GM23338 (cell line): Measurements from ENCODE around the gene SF3B2. TPM values are rescaled to one million over a fixed set of nuclear protein-coding genes. Genes with fewer than 3 reads are reported as not detected.

Source experiments
- ATAC-seq: fragments of 200-7000 bp; cut with Tn5 transposase; 3 replicates; pipeline ENCODE4 v1.9.1; 2020
- DNase-seq: peaks from one replicate; pipeline ENCODE4 v3.0.0-alpha.2; 2015; ENCODE audit warnings: low spot score
- H2AFZ ChIP-seq: fragments of 200-600 bp; sonication (generic); 2 replicates; pipeline ENCODE4 v1.8.0; 2016; ENCODE audit warnings: antibody characterized with exemption, mild to moderate bottlenecking, moderate library complexity
- H3F3A ChIP-seq: fragments of 200-600 bp; sonication (generic); replicated peaks from 2 replicates; pipeline ENCODE4 v1.8.0; 2017; ENCODE audit warnings: antibody characterized with exemption, mixed run types, low read depth
- H3K27ac ChIP-seq: fragments of 200-600 bp; sonication (generic); 2 replicates; pipeline ENCODE4 v1.6.1; 2016; ENCODE audit warnings: low read depth
- H3K27me3 ChIP-seq: fragments of 200-600 bp; sonication (generic); 2 replicates; pipeline ENCODE4 v1.8.0; 2016; ENCODE audit warnings: mild to moderate bottlenecking, mixed run types, moderate library complexity; ENCODE audit not compliant: insufficient read depth
- H3K36me3 ChIP-seq: fragments of 200-600 bp; sonication (generic); 2 replicates; pipeline ENCODE4 v1.8.0; 2016; ENCODE audit warnings: mild to moderate bottlenecking; ENCODE audit not compliant: insufficient read depth
- H3K4me1 ChIP-seq: fragments of 200-600 bp; sonication (generic); 2 replicates; pipeline ENCODE4 v1.8.0; 2016; ENCODE audit warnings: mild to moderate bottlenecking, moderate library complexity; ENCODE audit not compliant: insufficient read depth
- H3K4me2 ChIP-seq: fragments of 200-600 bp; sonication (generic); 2 replicates; pipeline ENCODE4 v1.7.1; 2017; ENCODE audit warnings: mixed run types
- H3K4me3 ChIP-seq: fragments of 200-600 bp; sonication (generic); 2 replicates; pipeline ENCODE4 v1.6.1; 2016; ENCODE audit warnings: mixed run types
- H3K79me2 ChIP-seq: fragments of 200-600 bp; sonication (generic); replicated peaks from 2 replicates; pipeline ENCODE4 v1.8.0; 2017; ENCODE audit warnings: mild to moderate bottlenecking; ENCODE audit not compliant: insufficient read depth
- H3K9me2 ChIP-seq: fragments of 200-600 bp; sonication (generic); 2 replicates; pipeline ENCODE4 v1.8.0; 2017; ENCODE audit not compliant: insufficient read depth
- H4K20me1 ChIP-seq: fragments of 200-600 bp; sonication (generic); replicated peaks from 2 replicates; pipeline ENCODE4 v1.8.0; 2017; ENCODE audit warnings: mild to moderate bottlenecking; ENCODE audit not compliant: insufficient read depth
- H3K27ac Mint-ChIP-seq: 2 replicates; pipeline ENCODE4 v1.8.0; 2020; ENCODE audit warnings: inconsistent platforms, mild to moderate bottlenecking, moderate library complexity, mixed read lengths
- H3K27me3 Mint-ChIP-seq: 3 replicates; pipeline ENCODE4 v1.8.0; 2022; ENCODE audit warnings: low read depth, mild to moderate bottlenecking, moderate library complexity, mixed read lengths, inconsistent platforms; ENCODE audit not compliant: insufficient read depth, poor library complexity
- H3K36me3 Mint-ChIP-seq: 3 replicates; pipeline ENCODE4 v1.8.0; 2021; ENCODE audit warnings: low read depth, mild to moderate bottlenecking, inconsistent platforms, moderate library complexity, mixed read lengths
- H3K4me1 Mint-ChIP-seq: 3 replicates; pipeline ENCODE4 v1.8.0; 2020; ENCODE audit warnings: mild to moderate bottlenecking, inconsistent platforms, mixed read lengths
- H3K4me3 Mint-ChIP-seq: 3 replicates; pipeline ENCODE4 v1.8.0; 2021; ENCODE audit warnings: moderate library complexity, mild to moderate bottlenecking, inconsistent platforms, mixed read lengths
- H3K9me3 Mint-ChIP-seq: 3 replicates; pipeline ENCODE4 v1.8.0; 2020; ENCODE audit warnings: moderate library complexity, mild to moderate bottlenecking, inconsistent platforms, mixed read lengths
- CREB1 ChIP-seq: fragments of 250-450 bp; sonication (Bioruptor Pico); IDR thresholded peaks from 2 replicates; pipeline ENCODE4 v1.5.0; 2020; ENCODE audit warnings: low read depth, mild to moderate bottlenecking, moderate library complexity
- EZH2 ChIP-seq: fragments of 200-600 bp; sonication (generic); IDR thresholded peaks from one replicate; pipeline ENCODE4 v1.8.0; 2017; ENCODE audit warnings: antibody characterized with exemption, mild to moderate bottlenecking, low read depth; ENCODE audit not compliant: unreplicated experiment
- JUNB ChIP-seq: IDR thresholded peaks from one replicate; pipeline ENCODE4 v1.6.1; 2016; ENCODE audit warnings: antibody characterized with exemption; ENCODE audit not compliant: unreplicated experiment
- NANOG ChIP-seq: IDR thresholded peaks from 2 replicates; pipeline ENCODE4 v1.6.1; 2016; ENCODE audit warnings: antibody characterized with exemption, borderline replicate concordance
- POLR2AphosphoS5 ChIP-seq: IDR thresholded peaks from 2 replicates; pipeline ENCODE4 v1.6.1; 2016; ENCODE audit warnings: antibody characterized with exemption, low read depth
- REST ChIP-seq: IDR thresholded peaks from one replicate; pipeline ENCODE4 v1.6.1; 2018; ENCODE audit warnings: antibody characterized with exemption; ENCODE audit not compliant: unreplicated experiment
- STAT1 ChIP-seq: IDR thresholded peaks from one replicate; pipeline ENCODE4 v1.6.1; 2016; ENCODE audit warnings: antibody characterized with exemption; ENCODE audit not compliant: unreplicated experiment
- ZNF114 ChIP-seq: fragments of 250-450 bp; sonication (Bioruptor Pico); IDR thresholded peaks from 2 replicates; pipeline ENCODE4 v1.5.0; 2020; ENCODE audit warnings: mild to moderate bottlenecking, moderate library complexity
- polyA plus RNA-seq: library from polyadenylated mRNA; unstranded; fragments of >200 nt; fragmentation: Nextera tagmentation; extraction: Ambion mirVana; gene quantifications from 2 replicates; pipeline ENCODE4 v1.2.1, GENCODE V29; 2016
- total RNA-seq: library from RNA; depleted of rRNA; stranded (reverse); fragments of >200 nt; shearing (Covaris generic); gene quantifications from 2 replicates; pipeline ENCODE4 v1.2.3, GENCODE V29; 2014
- TF ChIP-seq, protein P1 (sequence below): IDR thresholded peaks from 2 replicates; pipeline ENCODE4 v1.6.1; 2016; ENCODE audit warnings: antibody characterized with exemption
- TF ChIP-seq, protein P2 (sequence below), 2 experiments: fragments of 200-600 bp in 1 of 2; sonication (generic) in 1 of 2; conservative IDR thresholded peaks; 2 replicates each; pipeline versions ENCODE4 v1.5.1 to v1.6.1; 2016 to 2017; ENCODE audit warnings: antibody characterized with exemption in 2 of 2, low read depth in 2 of 2, mild to moderate bottlenecking in 2 of 2, moderate library complexity in 1 of 2
- TF ChIP-seq, protein P3 (sequence below): fragments of 250-450 bp; sonication (Bioruptor Pico); IDR thresholded peaks from 2 replicates; pipeline ENCODE4 v1.5.0; 2020; ENCODE audit warnings: mild to moderate bottlenecking, moderate library complexity

SF3B2 gene
- total and polyA plus RNA-seq, 2 experiments from 2014 or later, result 173 to 180 TPM

- TF ChIP-seq REST, result no peak
- TF ChIP-seq, protein P1, sequence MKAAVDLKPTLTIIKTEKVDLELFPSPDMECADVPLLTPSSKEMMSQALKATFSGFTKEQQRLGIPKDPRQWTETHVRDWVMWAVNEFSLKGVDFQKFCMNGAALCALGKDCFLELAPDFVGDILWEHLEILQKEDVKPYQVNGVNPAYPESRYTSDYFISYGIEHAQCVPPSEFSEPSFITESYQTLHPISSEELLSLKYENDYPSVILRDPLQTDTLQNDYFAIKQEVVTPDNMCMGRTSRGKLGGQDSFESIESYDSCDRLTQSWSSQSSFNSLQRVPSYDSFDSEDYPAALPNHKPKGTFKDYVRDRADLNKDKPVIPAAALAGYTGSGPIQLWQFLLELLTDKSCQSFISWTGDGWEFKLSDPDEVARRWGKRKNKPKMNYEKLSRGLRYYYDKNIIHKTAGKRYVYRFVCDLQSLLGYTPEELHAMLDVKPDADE, result no peak
- no peak for TF ChIP-seq STAT1
- TF ChIP-seq POLR2AphosphoS5, result no peak
- no peak for TF ChIP-seq ZNF114 (CRISPR knock-in tag)
- no peak for TF ChIP-seq JUNB
- TF ChIP-seq CREB1 (CRISPR knock-in tag), result no peak
These were observed 20.4 kb downstream of the SF3B2 start (continued) for GRCh38 chr11:66072518-66072917.

DNA sequence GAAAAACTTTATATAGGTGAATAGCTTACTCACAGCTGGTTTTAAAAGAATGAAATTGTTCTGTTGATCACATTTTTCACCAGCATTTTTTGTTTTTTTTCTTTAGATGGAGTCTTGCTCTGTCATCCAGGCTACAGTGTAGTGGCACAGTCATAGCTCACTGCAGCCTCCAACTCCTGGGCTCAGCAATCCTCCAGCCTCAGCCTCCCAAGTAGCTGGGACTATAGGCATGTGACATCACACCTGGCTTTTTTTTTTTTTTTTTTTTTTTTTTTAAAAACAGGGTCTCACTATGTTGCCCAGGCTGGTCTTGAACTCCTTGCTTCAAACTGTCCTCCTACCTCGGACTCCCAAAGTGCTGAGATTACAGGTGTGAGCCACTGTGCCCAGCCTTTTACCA lies 21.5 kb downstream of the SF3B2 start:
- peaks cover 43% of the 10 kb centered on the region for H3K79me2 ChIP-seq
- no peak overlapping the region for H2AFZ ChIP-seq
- peaks cover 21% of the 10 kb centered on the region for H3K4me1 ChIP-seq
- no peaks in the 10 kb centered on the region for H3K9me2 ChIP-seq
- Mint-ChIP-seq H3K27ac (no peak overlapping the region), H3K9me3 (no peaks in the 10 kb centered on the region), H3K4me1 (peaks cover 23% of the 10 kb centered on the region), H3K36me3 (peaks cover 13% of the 10 kb centered on the region), H3K27me3 (peaks cover 9% of the 10 kb centered on the region), H3K4me3 (no peak overlapping the region)
- no peak overlapping the region for H3K4me3 ChIP-seq
- no peaks in the 10 kb centered on the region for H3K27me3 ChIP-seq
- peaks cover 5% of the 10 kb centered on the region; the same call in 1 of the 2 replicates for H4K20me1 ChIP-seq
- DNase-seq (no peak), ATAC-seq (no peak)
- peaks cover 7% of the 10 kb centered on the region for H3F3A ChIP-seq
- peaks cover 9% of the 10 kb centered on the region for H3K36me3 ChIP-seq
- H3K4me2 ChIP-seq, result no peak overlapping the region
- H3K27ac ChIP-seq, result no peak overlapping the region
- TF ChIP-seq NANOG (no peak), JUNB (no peak), POLR2AphosphoS5 (no peak), EZH2 (no peak)
- TF ChIP-seq, protein P2, sequence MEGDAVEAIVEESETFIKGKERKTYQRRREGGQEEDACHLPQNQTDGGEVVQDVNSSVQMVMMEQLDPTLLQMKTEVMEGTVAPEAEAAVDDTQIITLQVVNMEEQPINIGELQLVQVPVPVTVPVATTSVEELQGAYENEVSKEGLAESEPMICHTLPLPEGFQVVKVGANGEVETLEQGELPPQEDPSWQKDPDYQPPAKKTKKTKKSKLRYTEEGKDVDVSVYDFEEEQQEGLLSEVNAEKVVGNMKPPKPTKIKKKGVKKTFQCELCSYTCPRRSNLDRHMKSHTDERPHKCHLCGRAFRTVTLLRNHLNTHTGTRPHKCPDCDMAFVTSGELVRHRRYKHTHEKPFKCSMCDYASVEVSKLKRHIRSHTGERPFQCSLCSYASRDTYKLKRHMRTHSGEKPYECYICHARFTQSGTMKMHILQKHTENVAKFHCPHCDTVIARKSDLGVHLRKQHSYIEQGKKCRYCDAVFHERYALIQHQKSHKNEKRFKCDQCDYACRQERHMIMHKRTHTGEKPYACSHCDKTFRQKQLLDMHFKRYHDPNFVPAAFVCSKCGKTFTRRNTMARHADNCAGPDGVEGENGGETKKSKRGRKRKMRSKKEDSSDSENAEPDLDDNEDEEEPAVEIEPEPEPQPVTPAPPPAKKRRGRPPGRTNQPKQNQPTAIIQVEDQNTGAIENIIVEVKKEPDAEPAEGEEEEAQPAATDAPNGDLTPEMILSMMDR (conservative IDR thresholded peaks at IDR 0.05; ENCODE audit: low read depth in 2 of 2), result no peak
- TF ChIP-seq, protein P3, sequence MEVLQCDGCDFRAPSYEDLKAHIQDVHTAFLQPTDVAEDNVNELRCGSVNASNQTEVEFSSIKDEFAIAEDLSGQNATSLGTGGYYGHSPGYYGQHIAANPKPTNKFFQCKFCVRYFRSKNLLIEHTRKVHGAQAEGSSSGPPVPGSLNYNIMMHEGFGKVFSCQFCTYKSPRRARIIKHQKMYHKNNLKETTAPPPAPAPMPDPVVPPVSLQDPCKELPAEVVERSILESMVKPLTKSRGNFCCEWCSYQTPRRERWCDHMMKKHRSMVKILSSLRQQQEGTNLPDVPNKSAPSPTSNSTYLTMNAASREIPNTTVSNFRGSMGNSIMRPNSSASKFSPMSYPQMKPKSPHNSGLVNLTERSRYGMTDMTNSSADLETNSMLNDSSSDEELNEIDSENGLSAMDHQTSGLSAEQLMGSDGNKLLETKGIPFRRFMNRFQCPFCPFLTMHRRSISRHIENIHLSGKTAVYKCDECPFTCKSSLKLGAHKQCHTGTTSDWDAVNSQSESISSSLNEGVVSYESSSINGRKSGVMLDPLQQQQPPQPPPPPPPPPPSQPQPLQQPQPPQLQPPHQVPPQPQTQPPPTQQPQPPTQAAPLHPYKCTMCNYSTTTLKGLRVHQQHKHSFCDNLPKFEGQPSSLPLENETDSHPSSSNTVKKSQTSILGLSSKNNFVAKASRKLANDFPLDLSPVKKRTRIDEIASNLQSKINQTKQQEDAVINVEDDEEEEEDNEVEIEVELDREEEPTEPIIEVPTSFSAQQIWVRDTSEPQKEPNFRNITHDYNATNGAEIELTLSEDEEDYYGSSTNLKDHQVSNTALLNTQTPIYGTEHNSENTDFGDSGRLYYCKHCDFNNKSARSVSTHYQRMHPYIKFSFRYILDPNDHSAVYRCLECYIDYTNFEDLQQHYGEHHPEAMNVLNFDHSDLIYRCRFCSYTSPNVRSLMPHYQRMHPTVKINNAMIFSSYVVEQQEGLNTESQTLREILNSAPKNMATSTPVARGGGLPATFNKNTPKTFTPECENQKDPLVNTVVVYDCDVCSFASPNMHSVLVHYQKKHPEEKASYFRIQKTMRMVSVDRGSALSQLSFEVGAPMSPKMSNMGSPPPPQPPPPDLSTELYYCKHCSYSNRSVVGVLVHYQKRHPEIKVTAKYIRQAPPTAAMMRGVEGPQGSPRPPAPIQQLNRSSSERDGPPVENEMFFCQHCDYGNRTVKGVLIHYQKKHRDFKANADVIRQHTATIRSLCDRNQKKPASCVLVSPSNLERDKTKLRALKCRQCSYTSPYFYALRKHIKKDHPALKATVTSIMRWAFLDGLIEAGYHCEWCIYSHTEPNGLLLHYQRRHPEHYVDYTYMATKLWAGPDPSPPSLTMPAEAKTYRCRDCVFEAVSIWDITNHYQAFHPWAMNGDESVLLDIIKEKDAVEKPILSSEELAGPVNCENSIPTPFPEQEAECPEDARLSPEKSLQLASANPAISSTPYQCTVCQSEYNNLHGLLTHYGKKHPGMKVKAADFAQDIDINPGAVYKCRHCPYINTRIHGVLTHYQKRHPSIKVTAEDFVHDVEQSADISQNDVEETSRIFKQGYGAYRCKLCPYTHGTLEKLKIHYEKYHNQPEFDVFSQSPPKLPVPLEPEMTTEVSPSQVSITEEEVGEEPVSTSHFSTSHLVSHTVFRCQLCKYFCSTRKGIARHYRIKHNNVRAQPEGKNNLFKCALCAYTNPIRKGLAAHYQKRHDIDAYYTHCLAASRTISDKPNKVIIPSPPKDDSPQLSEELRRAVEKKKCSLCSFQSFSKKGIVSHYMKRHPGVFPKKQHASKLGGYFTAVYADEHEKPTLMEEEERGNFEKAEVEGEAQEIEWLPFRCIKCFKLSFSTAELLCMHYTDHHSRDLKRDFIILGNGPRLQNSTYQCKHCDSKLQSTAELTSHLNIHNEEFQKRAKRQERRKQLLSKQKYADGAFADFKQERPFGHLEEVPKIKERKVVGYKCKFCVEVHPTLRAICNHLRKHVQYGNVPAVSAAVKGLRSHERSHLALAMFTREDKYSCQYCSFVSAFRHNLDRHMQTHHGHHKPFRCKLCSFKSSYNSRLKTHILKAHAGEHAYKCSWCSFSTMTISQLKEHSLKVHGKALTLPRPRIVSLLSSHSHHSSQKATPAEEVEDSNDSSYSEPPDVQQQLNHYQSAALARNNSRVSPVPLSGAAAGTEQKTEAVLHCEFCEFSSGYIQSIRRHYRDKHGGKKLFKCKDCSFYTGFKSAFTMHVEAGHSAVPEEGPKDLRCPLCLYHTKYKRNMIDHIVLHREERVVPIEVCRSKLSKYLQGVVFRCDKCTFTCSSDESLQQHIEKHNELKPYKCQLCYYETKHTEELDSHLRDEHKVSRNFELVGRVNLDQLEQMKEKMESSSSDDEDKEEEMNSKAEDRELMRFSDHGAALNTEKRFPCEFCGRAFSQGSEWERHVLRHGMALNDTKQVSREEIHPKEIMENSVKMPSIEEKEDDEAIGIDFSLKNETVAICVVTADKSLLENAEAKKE (CRISPR knock-in tag), result no peak
